HG03280 (cell line): ENCODE data around the gene CRHR1.
"Not testable (repeated sequence)": the region's sequence is repeated elsewhere in the genome, so short reads cannot be mapped to it uniquely, and the experiment has no call there.

ENCODE experiments used
- ATAC-seq: cut with Tn5 transposase; IDR thresholded peaks from one replicate; pipeline ENCODE4 v1.9.1; 2021; ENCODE audit warnings: mild to moderate bottlenecking, moderate library complexity; ENCODE audit not compliant: unreplicated experiment

Gene CRHR1

GRCh38 chr17:45784293-45784740 lies at the start of gene CRHR1:
Gene CRHR1 (plus strand): TSS chr17:45784320. CDS start chr17:45784545, 225 bp downstream.
- no peak for ATAC-seq

- ATAC-seq: no peak
These were observed 49.5 kb upstream of the CRHR1 start for GRCh38 chr17:45734598-45734997.

GRCh38 chr17:45735488-45735887 lies 48.6 kb upstream of the CRHR1 start:
- ATAC-seq: no peak

- ATAC-seq: no peak
These were observed 44.3 kb upstream of the CRHR1 start for GRCh38 chr17:45739786-45740185.

GRCh38 chr17:45740553-45741330 lies 43.4 kb upstream of the CRHR1 start:
- ATAC-seq: no peak

- no peak for ATAC-seq
These were observed 41.9 kb upstream of the CRHR1 start for GRCh38 chr17:45742251-45742650.

- ATAC-seq: no peak
These were observed 40.3 kb upstream of the CRHR1 start for GRCh38 chr17:45743626-45744326.

DNA sequence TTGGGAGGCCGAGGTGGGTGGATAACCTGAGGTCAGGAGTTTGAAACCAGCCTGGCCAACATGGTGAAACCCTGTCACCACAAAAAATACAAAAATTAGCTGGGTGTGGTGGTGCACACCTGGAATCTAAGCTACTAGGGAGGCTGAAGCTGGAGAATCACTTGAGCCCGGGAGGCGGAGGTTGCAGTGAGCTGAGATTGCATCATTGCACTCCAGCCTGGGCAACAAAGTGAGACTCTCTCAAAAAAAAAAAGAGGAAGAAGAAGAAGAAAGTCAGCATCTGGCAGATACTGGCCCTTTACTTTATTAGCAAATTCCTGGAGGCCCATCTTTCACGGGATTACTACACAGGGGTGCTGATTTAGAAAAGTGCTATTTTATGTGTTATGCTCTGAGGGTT lies 39.3 kb upstream of the CRHR1 start:
- ATAC-seq: not testable (repeated sequence)

DNA sequence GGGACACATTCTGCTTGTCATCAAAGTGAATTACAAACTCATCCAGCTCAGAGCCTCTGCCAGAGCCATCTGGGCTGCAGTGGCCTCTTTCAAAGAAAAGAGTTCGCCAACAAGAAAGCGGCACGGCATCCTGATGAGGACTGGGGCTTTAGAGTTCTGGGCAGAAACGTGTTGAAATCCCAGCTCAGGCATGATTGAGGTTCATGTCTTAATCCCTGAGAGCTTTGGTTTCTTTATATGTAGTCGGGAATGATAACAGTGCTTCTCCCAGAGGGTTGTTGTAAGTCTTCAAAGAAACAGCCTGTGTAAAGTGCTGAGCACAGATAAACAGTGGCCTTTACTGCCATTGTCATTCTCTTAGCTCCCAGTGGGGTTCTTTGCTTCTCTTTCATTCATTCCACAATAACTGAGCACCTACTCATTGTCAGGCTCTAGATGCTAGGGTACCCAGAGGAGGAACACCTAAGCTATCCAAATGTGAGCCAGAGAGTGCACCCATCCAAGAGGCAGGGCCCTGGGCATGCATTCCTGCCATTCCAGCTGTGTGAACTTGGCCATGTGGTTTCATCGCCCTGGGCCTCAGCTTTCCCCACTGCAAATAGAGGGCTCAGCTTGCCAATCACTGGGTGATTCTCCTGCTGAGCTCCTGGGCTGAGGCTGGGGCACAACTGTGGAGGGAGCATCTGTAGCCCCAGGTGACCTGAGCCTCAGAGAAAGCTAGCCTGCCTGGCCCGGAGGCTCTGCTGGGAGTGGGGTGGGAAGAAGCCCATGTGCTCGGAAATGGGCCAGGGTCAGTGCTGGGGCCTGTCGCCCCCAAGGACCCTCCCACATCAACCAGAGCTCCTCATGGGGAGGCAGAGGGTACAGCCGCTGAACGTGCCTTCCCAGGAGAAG lies 38.3 kb upstream of the CRHR1 start:
- ATAC-seq: no peak

DNA sequence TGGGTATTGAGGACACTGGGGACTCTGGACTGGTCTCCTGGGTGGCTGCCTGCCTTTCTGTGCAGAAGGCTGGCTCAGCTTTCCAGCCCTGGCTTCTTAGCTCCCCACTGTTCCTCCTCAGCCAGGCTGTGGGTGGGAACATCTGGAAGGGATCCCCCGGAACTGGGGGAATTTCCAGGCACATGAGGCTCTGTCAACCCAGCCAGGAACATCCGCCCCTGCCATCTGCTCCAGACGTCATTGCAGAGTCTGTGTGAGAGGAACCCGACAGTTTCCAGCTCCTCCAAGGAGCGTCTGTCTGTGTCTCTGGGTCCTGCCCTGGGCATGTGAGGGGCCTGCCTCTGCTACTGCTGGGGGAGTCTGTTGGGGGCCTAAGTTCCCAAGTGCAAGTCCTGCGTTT lies 36.2 kb upstream of the CRHR1 start:
- no peak for ATAC-seq

DNA sequence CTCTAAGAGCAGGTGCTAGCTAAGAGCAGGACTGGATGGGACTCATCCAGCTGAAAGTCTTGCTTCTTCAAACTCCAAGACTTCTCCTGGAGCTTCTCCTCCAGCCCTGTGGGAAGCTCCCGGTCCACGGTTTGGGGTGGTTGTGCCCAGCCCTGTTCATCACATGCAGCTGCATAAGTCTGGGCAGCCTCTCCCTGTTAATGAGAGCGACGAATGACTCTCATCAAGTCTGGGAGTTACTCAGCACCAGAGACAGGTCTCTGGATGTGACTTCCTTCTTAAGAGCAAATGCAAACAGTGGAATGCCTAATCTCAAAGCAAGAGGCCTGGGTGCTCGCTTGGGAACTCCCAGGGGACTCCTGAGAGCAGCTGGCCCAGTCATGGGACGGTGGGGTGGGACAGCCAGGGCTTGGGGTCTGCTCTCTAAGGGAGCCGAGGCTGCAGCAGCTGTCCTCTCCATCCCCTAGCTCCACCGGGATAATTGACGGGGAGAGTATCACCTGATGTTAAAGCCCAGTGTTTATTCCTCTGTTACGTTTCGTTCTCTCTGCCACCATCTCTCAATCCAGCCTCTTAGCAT lies 35.3 kb upstream of the CRHR1 start:
- no peak for ATAC-seq

DNA sequence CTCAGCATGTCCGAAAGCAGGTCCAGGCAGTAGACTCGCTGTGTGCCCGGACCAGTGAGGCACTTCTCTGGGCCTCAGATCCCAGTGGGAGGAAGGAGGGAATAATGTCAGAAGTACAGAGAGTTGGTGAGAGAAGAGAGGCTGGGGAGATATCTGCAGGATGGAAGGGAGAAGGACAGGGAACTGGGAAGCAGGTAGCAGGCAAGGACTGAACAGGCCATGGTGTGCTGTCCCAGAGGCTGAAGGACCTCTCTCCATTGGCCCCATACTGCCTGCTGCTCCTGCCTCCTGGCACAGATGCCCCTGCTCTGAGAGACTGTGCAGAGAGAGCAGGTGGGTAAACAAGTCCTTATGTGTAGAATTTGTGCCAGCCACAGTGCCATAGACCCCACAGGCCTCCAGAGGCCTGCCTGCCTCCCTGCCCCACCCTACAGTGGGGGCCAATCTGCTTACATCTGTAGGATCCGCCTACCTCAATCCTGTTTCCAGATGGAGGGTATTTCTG lies 34.2 kb upstream of the CRHR1 start:
- ATAC-seq: no peak

GRCh38 chr17:45750779-45751440 lies 33.2 kb upstream of the CRHR1 start:
- no peak for ATAC-seq

DNA sequence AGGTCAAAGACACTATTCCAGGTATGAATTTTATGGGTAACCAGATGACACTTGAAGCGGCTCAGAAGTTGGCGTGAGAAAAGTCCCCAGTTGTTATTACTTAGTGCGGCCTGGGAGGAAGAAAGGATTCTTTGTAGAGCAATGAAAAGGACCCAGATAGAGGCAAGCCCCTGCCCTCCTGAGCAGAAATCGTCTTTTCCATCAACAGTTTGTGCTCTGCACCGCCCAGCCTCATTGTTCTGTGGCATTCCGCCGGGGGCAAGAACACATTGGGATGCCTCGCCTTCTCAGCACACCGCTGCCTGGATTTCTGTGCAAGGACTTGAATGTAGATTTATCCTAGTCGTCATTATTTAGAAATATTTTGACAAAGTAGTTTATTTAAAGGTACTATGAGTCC lies 32.7 kb upstream of the CRHR1 start:
- no peak for ATAC-seq

GRCh38 chr17:45752246-45752645 lies 31.9 kb upstream of the CRHR1 start:
- no peak for ATAC-seq

DNA sequence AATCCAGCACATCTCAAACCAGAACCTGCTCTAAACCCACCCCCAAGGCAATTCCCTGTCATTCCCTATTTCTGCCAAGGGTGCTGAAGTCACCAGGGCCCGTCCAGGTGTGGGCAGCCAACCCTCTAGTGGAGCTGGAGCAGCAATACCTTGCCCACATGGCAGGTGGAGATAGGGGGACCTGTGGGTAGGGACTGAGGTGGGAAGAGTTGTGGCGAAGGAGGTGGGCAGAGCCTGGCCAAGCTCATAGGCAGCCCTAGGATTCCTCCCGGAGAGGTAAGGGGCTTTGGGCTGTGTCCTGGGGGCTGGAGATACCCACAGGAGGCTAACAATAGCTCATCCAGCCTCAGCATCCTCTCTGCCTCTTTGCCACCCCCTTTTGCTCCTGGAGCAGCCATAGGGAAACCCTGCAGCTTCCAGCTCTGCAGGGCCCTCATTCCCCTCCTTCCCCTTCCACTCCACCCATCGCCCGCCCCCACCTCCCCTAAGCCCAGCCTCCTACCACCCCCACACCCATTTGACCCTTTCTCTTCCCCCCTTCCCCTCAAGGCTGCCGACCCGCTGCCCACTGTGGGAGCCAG lies 30.4 kb upstream of the CRHR1 start:
- ATAC-seq: no peak

DNA sequence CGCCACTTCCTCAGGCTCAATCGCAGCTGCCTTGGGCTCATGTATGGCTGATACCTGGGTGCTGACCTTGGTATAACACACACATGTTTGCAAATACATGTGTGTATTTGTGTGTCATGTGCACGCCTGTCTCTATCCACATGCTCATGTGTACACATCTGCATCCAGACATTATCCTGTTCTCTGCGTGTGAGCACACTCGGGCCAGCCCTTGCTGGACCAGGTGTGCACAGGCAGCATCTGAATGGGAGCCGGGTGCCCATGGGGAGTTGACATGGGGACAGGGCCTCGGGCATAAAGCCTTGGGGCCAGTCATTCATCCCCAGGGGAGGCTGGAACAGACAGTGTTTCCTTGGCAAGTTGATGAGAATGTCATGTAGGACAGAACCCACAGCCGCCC lies 29.1 kb upstream of the CRHR1 start:
- no peak for ATAC-seq

- ATAC-seq: no peak
These were observed 27.7 kb upstream of the CRHR1 start for GRCh38 chr17:45756266-45756991.
